Measurements from ENCODE around the gene HOXD8. TPM values are rescaled to one million over a fixed set of nuclear protein-coding genes. Genes with fewer than 3 reads are reported as not detected.

The HOXD8 gene
- total RNA-seq, 3 donors from 2014 or later = 10.5 to 36.1 (median 13.8) TPM

- DNase-seq (ENCODE audit: low spot score in 2 of 2) = no peak
- no peak overlapping the region for H3K27ac ChIP-seq
- H3K36me3 ChIP-seq = no peaks in the 10 kb centered on the region
- H3K27me3 ChIP-seq = peaks cover 12 to 100% of the 10 kb centered on the region in 2 donors
- H3K4me3 ChIP-seq = peak overlapping the region in 2 of 3 donors; percentile 27 to 55
- H3K4me1 ChIP-seq = peaks cover 4% of the 10 kb centered on the region in 2 donors
- intact Hi-C loops (cut with DNase I; ENCODE audit: low total_unique reads) = loop anchor here (10.0 kb wide), 1 partner anchor 403 kb away; no protein-coding TSS in a partner anchor
- peaks cover 0 to 9% of the 10 kb centered on the region in 2 donors for H3K9me3 ChIP-seq
- no peak for TF ChIP-seq POLR2AphosphoS5 (IDR thresholded peaks at IDR 0.05)
- no peak for TF ChIP-seq POLR2A (IDR thresholded peaks at IDR 0.05)
- TF ChIP-seq, protein P1, sequence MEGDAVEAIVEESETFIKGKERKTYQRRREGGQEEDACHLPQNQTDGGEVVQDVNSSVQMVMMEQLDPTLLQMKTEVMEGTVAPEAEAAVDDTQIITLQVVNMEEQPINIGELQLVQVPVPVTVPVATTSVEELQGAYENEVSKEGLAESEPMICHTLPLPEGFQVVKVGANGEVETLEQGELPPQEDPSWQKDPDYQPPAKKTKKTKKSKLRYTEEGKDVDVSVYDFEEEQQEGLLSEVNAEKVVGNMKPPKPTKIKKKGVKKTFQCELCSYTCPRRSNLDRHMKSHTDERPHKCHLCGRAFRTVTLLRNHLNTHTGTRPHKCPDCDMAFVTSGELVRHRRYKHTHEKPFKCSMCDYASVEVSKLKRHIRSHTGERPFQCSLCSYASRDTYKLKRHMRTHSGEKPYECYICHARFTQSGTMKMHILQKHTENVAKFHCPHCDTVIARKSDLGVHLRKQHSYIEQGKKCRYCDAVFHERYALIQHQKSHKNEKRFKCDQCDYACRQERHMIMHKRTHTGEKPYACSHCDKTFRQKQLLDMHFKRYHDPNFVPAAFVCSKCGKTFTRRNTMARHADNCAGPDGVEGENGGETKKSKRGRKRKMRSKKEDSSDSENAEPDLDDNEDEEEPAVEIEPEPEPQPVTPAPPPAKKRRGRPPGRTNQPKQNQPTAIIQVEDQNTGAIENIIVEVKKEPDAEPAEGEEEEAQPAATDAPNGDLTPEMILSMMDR (IDR thresholded peaks at IDR 0.05) = peak in 2 of 3 donors; percentile 58 to 67
These were observed 41.2 kb upstream of the HOXD8 start for GRCh38 chr2:176088048-176088936.

- Histone ChIP-seq H3K9me3 (no peaks in the 10 kb centered on the region), H3K27me3 (peaks cover 16 to 99% of the 10 kb centered on the region in 2 donors)
These were observed 40.3 kb upstream of the HOXD8 start for GRCh38 chr2:176088937-176089842.

GRCh38 chr2:176089843-176090395 is 39.6 kb upstream of the HOXD8 start:
- peaks cover 16 to 99% of the 10 kb centered on the region in 2 donors for H3K27me3 ChIP-seq
- TF ChIP-seq POLR2AphosphoS5 (IDR thresholded peaks at IDR 0.05) (no peak), POLR2A (IDR thresholded peaks at IDR 0.05) (no peak)
- TF ChIP-seq, protein P1 (IDR thresholded peaks at IDR 0.05) = no peak
- no peaks in the 10 kb centered on the region for H3K9me3 ChIP-seq
- H3K36me3 ChIP-seq = no peaks in the 10 kb centered on the region
- H3K4me1 ChIP-seq = peaks cover 5% of the 10 kb centered on the region in 2 donors
- intact Hi-C loops (cut with DNase I; ENCODE audit: low total_unique reads) = loop anchor here (10.0 kb wide), 1 partner anchor 405 kb away; no protein-coding TSS in a partner anchor
- no peak overlapping the region for H3K27ac ChIP-seq
- H3K4me3 ChIP-seq = no peak overlapping the region
- DNase-seq (ENCODE audit: low spot score in 2 of 2) = no peak

More at GRCh38 chr2:176088937-176089842, 40.3 kb upstream of the HOXD8 start:
- H3K27ac ChIP-seq = no peak overlapping the region
- H3K4me3 ChIP-seq = no peak overlapping the region
- intact Hi-C loops (cut with DNase I; ENCODE audit: low total_unique reads) = loop anchor here (10.0 kb wide), 1 partner anchor 404 kb away; no protein-coding TSS in a partner anchor
- TF ChIP-seq POLR2AphosphoS5 (IDR thresholded peaks at IDR 0.05) (no peak), POLR2A (IDR thresholded peaks at IDR 0.05) (no peak)
- TF ChIP-seq, protein P1 (IDR thresholded peaks at IDR 0.05) = no peak
- no peaks in the 10 kb centered on the region for H3K36me3 ChIP-seq
- no peak for DNase-seq (ENCODE audit: low spot score in 2 of 2)
- H3K4me1 ChIP-seq = peaks cover 5% of the 10 kb centered on the region in 2 donors

GRCh38 chr2:176090862-176091261 is 38.6 kb upstream of the HOXD8 start:
- Histone ChIP-seq H3K9me3 (no peaks in the 10 kb centered on the region), H3K4me1 (peaks cover 5% of the 10 kb centered on the region in 2 donors), H3K4me3 (no peak overlapping the region), H3K27ac (no peak overlapping the region), H3K27me3 (peaks cover 16 to 99% of the 10 kb centered on the region in 2 donors), H3K36me3 (no peaks in the 10 kb centered on the region)
- no peak for DNase-seq (ENCODE audit: low spot score in 2 of 2)
- TF ChIP-seq POLR2AphosphoS5 (IDR thresholded peaks at IDR 0.05) (no peak), POLR2A (IDR thresholded peaks at IDR 0.05) (no peak)
- TF ChIP-seq, protein P1 (IDR thresholded peaks at IDR 0.05) = no peak
- intact Hi-C loops (cut with DNase I; ENCODE audit: low total_unique reads) = no loop called here
